Suppressor macrophage treated with lipopolysaccharide for 1 hour (primary cell): ENCODE measurements around the gene RARB.

Source experiments
- DNase-seq, 3 donors: peaks; one replicate each; pipeline ENCODE4 v3.0.0-alpha.2; 2020 to 2022

RARB gene

DNA sequence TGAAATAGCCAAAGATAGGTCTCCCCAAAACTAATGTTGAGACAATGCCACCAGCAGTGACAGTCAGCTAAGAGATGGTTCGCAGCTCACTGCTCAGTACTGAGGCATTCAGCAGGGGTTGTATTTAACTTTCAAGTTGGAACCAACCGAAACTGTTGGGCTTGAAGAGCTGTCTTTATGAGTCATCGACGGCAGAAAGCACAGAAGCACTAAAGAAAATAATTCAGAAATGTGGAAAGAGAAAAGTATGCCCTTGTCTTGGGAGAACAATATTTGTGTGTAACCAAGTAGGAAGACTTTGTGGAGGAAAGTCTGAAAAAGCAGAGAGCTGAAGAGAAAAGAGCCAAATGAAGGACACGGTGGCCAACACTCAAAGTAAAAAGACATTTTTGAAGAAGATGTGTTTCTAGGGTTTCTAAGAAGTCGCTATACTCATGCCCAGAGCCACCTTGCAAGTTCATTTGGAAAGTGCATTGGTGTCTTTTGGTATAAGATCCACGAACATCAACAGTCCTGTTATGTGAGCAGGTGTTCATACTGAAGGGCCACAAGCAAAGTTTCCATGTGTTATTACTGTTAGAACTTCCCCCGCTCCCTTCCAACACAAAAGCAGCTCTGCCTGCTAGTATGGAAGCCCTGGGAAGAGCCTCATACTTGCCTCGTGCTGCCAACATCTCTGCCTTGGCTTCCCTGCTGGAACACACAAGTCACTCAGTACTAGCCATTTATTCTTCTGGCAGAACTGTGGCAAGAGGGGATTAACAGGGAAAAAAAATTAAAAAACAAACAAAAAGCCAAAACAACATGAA, 4.1 kb upstream of the RARB start:
- DNase-seq = no peak

DNA sequence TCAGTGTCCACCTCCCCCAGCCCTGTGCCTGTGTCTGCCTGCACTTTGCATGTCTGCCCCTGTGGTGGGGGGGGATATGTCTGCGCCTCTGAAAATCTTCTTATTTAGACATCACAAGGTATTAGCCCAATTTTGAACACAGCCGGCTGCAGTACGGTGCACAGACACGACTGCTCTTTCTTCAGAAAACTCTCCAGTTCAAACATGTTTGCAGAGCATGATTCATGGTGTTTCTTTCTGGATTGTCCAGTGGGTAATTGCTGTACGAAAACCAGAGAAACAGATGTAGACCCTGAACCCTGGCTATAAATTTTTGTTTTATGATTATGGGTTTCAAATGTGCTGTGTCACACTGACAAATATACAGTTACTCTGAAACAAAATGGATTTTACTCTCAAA, 3.4 kb upstream of the RARB start:
- no peak for DNase-seq

DNA sequence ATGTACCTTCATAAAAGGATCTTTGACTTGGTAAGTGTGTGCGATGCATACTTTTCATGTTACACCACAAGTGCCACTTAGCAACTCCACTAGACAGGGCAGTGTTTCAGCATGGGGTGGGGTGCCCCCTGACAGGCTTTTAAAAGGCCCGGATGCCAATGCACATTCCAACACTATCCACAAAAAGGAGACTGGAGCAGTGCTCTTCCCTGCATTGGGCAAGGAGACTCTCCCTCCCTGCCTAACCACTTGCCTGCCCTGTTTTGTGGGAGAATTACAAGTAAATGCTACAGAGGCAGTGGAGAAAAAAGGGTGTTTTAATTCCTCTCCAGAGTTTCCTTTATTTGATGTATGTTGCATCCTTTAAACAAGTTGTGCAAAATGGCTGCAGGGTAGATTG, 1.7 kb upstream of the RARB start:
- no peak for DNase-seq

DNA sequence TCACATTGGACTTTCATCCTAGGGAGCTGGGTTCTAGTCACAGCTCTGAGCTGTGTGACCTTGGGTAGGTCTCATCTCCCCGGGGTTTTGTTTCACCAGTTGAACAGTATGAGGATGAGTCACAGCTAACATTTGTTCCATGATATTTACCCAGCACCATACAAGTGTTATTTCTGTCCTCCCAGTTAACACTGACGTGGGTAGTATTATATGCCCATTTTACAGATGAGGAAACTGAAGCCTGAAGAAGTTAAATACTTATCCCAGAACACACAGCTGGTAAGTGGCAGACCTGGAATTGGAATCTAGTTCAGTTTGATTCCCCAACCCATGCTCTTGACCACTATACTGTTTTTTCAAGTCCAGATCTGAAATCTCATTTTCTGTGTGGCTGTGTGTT, 908 bp upstream of the RARB start:
- DNase-seq = no peak

DNA sequence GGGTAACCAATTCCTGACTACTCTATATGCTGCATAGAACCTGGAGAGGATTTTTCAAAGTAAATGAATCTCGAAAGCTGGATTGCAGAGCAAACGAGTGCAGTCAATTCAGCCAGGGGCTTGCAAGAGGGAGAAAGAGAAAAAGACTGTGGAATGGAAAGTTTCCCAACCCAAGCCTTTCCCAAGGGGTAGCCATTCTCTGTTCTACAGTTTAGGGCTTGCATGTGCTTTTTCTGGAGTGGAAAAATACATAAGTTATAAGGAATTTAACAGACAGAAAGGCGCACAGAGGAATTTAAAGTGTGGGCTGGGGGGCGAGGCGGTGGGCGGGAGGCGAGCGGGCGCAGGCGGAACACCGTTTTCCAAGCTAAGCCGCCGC, 511 bp upstream of the RARB start:
- no peak for DNase-seq

DNA sequence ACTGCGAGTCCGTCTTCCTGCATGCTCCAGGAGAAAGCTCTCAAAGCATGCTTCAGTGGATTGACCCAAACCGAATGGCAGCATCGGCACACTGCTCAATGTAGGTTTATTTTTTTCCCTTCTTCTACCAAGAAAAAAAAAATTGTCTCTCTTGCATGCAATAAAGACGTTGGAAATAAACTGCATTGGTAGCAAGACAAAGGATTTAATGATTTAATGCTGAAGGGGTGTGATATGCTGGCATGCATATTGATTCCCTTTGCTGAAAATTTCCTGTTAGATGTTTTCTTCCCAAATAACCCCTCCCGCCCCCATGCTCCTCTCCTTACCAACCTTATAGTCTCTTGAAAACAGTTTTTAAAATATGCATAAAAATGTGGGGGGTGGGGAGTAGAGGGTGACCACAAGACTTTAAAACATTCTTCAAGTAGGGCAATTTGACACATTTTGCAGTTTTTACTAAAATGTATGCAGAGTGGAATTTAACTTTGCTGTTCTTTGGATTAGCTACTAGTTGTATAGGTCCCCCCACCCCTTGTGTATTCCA, 799 bp downstream of the RARB start:
- DNase-seq = no peak

DNA sequence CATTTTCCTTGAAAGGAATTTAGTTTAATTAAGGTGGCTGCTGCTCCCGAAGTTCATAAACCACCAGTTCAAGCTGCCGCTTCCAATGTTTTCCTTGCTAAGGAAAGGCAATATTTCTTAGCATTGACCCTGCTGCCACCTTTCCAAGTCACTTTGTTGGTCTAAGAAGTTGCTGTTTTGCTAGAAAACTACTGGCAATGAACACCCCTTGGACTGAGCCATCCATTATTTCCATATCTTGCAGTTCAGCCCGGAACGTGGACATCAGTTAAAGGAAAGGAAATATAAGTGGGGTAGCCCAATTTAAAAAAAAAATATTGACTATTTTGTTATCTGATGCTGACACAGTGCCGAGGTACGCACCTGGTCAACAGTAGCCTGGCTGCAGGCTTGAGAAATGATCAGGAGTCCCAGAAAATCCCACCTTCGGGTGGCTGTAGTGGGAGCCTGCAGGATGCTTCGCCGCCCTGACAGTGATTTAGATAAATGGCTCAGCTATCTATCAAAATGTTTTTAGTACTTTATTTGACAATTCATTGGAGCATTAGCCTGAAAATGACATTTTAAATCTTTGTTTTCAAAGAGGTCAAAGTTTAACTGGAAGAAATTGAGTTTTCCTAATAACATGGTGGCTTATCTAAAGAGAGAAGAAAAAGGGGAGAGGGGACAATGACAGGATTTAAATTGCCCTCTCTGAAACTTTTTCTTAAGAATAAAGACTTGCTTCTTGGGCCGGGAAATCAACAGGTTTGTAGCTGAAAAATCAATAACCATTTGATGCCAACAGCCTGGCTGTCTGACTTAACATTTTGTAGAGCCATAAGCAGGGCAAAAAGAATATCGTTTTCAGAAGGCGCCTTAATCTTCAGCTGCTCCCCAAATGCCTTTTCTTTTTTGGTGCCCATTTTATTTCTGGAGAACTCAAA, 1.6 kb downstream of the RARB start:
- no peak for DNase-seq

DNA sequence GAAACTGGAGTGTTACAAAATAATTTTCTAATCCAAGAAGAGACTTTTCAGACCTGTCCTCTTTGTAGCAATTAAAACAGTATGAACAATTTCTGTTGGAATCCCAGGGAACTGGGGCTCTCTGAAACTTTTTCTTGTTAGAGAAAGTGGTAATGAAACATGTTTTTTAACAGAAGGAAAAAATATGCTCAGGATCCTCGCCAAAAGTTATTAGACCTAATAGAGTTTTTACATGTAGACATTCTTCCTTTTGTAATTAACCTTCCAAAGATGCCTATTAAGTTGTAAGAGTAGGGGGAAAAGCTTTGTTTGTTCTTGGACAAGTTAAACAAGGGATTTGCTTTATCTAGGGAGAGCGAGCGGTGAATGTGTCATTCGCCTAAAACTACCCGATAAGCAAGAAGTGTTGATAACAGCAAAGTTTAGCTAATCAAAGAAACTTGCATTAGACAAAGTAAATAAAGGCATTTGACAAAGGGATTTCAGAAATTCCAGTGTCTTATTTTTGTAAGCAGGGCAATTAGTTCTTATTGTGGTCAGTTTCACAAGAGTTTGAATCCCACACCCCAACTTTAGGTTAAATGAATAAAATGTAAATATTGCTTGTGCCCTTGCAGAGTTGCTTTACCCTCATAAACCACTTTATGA, 2.3 kb downstream of the RARB start:
- no peak for DNase-seq

DNA sequence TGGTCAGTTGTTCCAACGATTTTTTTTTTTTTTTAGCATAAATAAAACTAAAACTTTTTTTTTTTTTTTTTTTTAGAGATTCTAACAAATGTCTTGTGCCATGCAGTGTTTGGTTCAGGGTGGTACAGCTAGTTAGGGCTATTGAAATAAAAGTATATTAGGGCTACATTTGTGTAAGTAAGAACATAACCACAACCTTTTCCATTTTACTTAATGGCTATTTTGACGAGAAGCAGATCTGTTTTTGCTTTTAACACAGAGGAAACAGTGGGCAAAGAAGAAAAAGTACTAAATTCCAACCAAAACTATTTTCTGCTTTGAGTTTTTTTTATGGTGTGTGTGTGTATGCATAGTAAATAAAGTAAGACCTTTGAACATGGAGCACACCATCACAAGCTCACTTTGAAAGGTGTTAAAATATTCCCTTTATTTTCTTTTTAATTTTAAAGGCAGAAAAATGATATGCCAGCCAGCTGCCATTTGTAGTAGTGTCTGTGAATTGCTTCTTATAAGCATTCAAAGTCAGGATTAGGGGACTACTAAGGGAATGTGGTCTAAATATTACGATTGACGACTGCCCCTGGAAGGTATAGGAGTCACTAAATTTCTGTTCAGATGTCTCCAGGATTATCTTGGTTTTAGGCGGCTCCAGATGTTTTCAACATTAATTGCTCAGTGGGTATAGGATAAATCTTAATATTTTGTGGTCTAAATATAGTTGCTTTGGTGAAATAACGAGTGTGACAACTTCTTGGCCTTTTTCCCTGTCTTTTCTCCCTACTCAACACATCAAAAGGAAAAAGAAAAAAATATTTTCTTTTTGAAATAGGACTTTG, 3.1 kb downstream of the RARB start:
- no peak for DNase-seq

DNA sequence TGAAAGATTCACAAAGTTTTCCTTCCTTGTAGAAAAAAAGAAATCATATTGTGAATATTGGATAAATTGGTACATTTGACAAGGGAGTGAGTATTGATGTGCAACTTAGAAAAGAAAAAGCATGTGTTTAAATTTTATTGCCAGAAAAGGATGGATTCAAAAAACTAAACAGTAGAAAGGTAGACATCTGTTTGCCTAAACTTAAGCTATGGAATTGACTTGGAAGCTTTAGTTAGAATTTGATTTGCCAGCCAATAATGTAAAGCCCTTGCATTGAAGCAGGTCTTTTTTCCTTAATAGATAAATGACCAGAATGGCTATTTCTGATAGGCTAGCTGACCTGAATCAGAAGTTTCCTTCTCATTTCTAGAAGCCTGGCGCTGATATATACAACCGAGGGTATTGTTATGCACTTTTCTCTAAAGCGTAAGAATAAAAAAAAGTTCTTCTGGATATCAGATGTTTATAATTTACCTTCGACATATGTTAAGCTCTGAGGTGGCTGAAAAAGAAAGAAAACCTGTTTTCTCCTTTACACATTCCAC, 4.2 kb downstream of the RARB start:
- DNase-seq = no peak

DNA sequence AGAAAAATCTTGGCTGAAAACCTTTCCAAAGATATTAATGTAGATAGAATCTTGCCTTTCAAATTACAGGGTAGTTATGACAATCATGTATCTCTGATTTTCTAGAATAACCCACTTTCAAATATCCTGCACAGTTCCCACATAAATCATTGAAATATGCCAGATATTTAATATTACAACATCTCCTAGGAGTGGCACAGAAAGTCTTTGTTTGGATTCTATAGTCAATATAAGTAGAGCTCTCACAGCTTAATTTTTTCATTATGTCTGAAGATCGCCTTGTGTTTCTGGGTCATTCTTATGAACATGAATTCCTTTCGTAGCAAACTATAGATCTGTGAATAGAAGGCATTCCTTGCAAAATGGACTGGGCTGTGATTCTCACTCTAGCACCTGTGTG, 5.0 kb downstream of the RARB start:
- no peak for DNase-seq

DNA sequence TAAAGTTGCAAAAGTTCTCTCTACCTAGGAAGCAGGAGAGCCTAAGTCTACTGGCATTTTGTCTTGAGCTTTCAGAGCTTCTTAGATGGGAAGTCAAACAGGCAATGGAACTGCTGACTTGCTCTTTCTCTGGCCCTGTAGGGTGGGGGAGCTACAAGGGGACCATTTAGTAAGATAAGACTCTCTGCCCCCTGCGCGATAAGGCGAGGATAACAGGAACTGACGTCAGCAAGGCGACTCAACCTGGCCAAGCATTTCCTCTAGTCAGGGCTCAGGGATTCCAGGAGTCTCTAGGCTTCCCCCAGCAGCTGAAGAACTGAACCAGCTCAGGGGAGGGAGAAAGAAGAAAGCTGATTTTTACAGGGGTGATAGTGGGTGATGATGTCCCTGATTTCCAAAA, 5.8 kb downstream of the RARB start:
- no peak for DNase-seq

DNA sequence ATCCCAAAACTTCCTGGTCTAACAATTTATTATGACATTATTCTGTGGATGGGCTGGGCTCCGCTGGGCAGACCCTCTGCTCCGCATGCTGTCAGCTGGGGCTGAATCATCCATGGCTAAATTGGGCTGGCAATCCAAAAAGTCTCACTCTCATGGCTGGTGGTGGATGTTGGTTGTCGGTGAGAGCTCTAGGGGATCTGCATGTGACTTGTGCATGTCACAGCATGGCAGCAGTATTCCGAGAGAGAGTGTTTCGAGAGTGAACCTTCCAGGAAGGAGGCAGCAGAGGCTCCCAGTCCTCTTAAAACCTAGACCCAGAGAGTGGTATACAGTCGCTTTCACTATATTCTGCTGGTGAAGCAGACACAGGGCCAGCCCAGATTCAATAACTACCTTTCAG, 9.9 kb downstream of the RARB start:
- no peak for DNase-seq

DNA sequence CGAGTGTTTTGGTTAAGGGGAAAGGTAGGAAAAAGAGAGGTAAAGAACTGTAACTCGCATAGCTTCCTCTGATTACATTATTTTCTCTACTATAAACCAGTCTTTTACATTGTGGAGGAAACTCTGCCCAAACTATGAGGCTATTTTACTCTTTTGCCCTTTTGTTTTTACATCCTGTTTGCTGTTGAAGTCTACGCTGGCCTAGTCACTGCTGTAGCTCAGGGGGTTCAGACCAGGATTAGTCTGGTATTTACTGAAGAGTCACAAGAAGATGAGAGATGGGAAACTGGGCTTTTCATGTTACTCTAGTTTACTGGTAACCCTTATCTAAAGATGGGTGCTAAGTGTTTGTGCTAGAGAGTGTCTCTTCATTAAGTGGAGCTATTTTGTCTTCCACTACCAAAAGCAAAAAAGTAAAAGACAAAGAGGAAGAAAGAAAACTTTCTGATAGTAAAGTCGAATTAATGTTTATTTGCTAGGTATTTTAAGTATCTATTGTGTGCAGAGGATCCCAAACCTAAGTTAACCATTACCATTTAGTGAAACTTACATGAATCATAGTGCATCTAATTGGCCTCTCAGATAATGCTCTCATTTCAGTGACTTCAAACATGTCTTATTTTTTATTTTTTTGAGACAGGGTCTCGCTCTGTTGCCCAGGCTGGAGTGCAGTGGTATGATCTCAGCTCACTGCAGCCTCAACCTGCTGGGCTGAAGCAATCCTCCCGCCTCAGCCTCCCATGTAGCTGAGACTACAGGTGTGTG, 10.9 kb downstream of the RARB start:
- DNase-seq = no peak

DNA sequence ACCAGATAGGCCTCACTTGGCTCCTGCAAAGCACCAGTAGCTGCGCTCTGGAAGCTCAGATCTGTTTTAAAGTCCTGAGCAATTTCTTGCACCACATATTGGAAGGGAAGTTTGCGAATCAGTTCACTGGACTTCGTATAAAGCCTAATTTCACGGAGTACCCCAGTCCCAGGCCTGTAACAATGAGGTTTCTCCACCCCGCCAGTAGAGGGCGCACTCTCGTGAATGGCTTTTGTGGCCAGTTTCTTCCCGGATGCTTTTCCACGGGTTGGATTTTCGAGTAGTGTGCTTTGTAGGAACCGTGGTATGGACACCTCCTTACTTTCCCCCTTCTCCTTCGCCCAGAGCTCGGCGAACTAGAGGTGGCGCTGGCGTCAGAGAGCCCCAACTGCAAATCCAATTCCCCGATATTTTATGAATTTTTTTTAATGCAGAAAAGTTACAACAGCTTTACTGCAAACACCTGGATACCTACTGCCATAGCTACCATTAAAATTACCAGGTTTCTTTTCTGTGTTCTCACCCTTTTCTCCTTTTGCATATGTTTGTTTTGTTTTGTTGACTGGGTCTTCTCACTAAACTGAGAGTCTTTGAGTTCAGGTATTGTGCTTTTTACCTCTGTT, 13.3 kb downstream of the RARB start:
- DNase-seq = peak; percentile 28 to 74 (median 55)

DNA sequence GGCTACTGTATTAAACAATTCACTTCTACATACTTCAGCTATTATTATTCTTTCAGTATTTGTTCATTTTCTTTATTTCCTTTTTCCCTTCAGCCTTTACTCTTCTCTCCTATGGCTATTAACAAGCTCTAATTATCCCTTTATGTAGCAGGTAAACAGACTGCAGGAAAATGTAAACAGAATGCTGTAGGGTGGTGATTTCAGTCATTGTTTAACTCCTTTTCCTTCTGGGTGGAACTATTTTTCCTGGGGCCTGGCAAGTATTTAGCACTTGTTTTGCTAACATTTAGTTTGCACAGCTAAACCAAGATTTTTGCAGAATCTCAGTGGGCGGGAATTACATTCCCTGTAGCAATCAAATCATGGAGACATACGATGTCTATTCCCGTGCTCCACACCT, 14.4 kb downstream of the RARB start:
- no peak for DNase-seq

DNA sequence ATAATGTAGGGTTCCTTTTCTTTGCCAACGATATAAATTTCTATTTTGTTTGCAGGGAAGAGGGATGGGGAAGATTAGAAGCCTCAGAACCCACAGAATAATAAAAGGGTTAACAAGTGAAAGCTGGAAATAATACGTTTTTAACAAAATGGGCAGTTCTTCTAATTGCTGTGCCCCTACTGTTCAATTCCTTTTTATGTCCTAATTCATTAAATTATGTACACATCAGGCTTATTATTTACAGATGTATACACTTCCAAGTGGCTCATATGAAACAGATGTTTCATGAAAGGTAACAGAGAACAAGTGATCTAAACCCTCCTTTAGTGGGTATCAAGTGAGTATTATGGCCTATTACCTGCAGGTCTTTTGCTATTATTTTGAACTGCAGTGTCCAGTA, 16.2 kb downstream of the RARB start:
- no peak for DNase-seq

DNA sequence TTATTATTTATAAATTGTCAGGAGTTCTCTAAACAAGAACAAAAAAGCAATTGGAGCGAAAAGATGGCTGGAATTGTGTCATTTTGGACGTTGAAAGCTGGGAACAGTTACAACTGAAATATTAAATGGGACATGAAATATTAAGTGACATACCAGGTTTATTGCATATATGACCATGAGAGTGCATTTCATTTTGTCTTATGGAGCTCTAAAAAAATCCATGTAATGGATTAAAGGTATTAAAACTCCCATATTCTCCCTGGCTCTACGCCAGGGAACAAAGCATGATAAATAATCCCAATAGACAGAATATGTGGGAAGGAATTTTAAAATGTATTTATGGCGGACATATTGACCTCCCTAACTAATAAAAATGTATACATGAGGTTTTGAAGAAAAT, 17.7 kb downstream of the RARB start:
- DNase-seq = no peak

DNA sequence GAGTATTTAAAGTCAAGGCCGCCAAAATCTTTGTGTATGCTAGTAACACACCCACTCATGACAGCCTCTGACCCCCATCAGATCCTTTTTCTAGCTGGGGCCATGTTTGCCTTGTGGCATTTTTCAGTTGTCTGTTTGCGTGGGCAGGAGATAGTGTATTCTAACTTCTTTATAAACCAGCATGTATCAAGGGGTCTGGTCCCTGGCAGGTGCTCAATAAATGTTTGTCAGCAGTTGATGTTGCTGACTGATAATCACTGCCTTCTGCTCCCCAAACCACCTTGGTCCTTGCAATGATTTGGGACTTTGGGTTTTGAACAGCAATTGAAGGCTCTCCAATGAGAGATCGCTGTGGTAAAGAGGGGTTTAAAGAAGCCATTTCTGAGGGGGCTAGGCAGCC, 19.2 kb downstream of the RARB start:
- no peak for DNase-seq

DNA sequence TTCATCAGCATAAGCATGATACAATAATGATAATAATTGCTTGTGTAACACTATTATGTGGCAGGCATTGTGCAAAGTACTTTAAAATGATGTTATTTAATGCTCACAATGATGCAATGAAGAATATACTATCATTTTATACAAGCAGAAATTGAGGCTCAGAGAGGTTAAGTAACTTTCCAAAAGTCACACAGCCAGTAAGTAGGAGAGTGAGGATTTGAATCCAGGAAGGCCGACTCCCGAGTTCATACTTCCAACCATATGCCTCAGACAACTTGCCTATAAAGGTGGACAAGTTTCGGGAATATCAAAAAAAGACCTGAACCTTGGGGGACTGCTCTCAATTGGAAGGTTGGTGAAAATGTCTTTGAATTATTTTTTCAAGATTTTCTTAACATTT, 19.9 kb downstream of the RARB start:
- no peak for DNase-seq
